Esophagus muscularis mucosa (tissue), 4 donors: ENCODE data around the gene INKA1.

ENCODE experiments used
- EP300 ChIP-seq: sonication (generic); formaldehyde crosslinking; IDR thresholded peaks from one replicate; pipeline ENCODE4 v1.6.1; 2017; ENCODE audit warnings: antibody characterized with exemption
- POLR2A ChIP-seq: fragments of 450-650 bp; IDR thresholded peaks from one replicate; pipeline ENCODE4 v1.6.1; 2017; ENCODE audit warnings: antibody characterized with exemption, moderate library complexity, mild to moderate bottlenecking, low read depth
- TF ChIP-seq, protein P1 (sequence below), 3 experiments: fragments of 200-600 bp in 2 of 3; fragments of 450-650 bp in 1 of 3; sonication (generic) in 2 of 3; IDR thresholded peaks; one replicate each; pipeline ENCODE4 v1.5.1; 2017 to 2019; ENCODE audit warnings: antibody characterized with exemption in 3 of 3, mild to moderate bottlenecking in 2 of 3, moderate library complexity in 1 of 3

DNA sequence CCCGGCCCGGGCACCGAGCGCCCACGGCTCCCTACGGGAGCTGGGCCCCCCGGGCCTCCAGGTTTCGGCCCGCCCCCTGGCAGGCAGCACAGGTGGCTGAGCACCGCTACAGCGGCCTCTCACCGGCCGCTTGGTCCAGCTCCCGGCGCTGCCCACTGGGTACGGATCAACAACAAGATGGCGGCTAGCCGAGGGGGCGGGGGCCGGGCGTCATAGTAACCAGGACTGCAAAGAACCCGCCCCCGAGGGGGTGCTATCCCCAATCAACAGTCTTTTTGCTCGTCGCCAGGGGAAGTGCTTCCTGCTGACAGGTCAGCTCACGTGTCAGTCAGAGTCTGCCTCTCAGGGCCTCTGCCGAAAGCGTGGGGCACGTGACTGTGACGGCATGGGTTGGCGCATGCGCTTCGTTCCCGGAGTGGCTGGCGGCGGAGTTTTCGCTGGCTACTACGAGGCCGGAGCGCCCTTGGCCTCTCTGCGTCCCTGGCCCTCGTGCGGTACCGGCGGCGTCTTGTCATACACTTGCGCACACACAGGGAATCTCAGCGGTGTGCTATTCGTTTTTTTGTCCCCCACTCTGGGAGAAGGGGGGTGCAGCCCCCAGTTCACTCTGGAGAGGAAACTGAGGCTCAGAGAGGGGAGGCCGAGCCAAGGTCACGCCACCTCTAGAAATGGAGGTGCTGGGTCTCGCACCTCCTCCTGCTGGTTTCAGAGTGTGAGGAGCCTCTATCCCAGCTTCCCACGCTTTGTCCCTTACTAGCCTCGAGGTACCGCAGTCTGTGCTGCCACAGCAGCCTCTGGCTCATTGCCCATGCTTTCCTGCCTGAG is 16.5 kb upstream of the INKA1 start, which contains the start of gene IP6K1:
- TF ChIP-seq, protein P1, sequence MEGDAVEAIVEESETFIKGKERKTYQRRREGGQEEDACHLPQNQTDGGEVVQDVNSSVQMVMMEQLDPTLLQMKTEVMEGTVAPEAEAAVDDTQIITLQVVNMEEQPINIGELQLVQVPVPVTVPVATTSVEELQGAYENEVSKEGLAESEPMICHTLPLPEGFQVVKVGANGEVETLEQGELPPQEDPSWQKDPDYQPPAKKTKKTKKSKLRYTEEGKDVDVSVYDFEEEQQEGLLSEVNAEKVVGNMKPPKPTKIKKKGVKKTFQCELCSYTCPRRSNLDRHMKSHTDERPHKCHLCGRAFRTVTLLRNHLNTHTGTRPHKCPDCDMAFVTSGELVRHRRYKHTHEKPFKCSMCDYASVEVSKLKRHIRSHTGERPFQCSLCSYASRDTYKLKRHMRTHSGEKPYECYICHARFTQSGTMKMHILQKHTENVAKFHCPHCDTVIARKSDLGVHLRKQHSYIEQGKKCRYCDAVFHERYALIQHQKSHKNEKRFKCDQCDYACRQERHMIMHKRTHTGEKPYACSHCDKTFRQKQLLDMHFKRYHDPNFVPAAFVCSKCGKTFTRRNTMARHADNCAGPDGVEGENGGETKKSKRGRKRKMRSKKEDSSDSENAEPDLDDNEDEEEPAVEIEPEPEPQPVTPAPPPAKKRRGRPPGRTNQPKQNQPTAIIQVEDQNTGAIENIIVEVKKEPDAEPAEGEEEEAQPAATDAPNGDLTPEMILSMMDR (IDR thresholded peaks at IDR 0.05), result no peak
- TF ChIP-seq EP300 (no peak), POLR2A (peak; percentile 49)
